ENCODE results near the gene UBAP2. TPM values are rescaled to one million over a fixed set of nuclear protein-coding genes. Genes with fewer than 3 reads are reported as not detected.

UBAP2 gene
- total RNA-seq, 1 experiment from 2014 or later = 60.8 TPM

- Histone ChIP-seq H3K9ac (ENCODE audit: extremely low read depth, insufficient read length, low read length) (no peak overlapping the region), H3K18ac (ENCODE audit: insufficient read length, low read depth, low read length) (no peak overlapping the region), H3K27me3 (ENCODE audit: insufficient read depth, low read length) (no peaks in the 10 kb centered on the region), H3K79me1 (ENCODE audit: insufficient read depth, low read depth, low read length, poor library complexity, severe bottlenecking) (peaks cover 8% of the 10 kb centered on the region), H3K4me2 (ENCODE audit: insufficient read depth, insufficient read length, low read length) (no peak overlapping the region), H2BK120ac (ENCODE audit: low read depth, low read length, poor library complexity, severe bottlenecking) (no peak overlapping the region), H2BK15ac (ENCODE audit: low read depth, low read length) (no peak overlapping the region), H3K23ac (ENCODE audit: insufficient read length, low read depth, low read length) (no peak overlapping the region), H3K4ac (ENCODE audit: low read depth, low read length) (no peak overlapping the region), H3K9me3 (ENCODE audit: control insufficient read depth, low read depth, low read length) (no peaks in the 10 kb centered on the region), H3K56ac (ENCODE audit: insufficient read length, low read depth, low read length) (no peak overlapping the region), H4K8ac (replicated peaks; ENCODE audit: insufficient read length, low read depth, low read length) (no peak overlapping the region), H3T11ph (ENCODE audit: low read length) (no peak overlapping the region), H2BK20ac (ENCODE audit: low read depth, low read length, poor library complexity, severe bottlenecking) (no peak overlapping the region), H3K23me2 (ENCODE audit: insufficient read length, low read depth, low read length, poor library complexity, severe bottlenecking) (no peaks in the 10 kb centered on the region), H3K14ac (ENCODE audit: insufficient read depth, low read length) (no peak overlapping the region), H4K91ac (ENCODE audit: insufficient read length, low read depth, low read length) (no peak overlapping the region), H3K27ac (ENCODE audit: insufficient read length, low read depth, low read length) (no peak overlapping the region), H3K4me1 (ENCODE audit: insufficient read depth, low read length) (no peaks in the 10 kb centered on the region), H3K79me2 (ENCODE audit: insufficient read depth, low read length) (0 out of 2 replicates have a peak, but pooled peaks cover 2% of the 10 kb centered on the region), H2BK5ac (ENCODE audit: insufficient read length, low read length) (no peak overlapping the region), H2BK12ac (ENCODE audit: insufficient read length, low read depth, low read length) (no peak overlapping the region), H4K20me1 (ENCODE audit: control insufficient read depth, insufficient read depth, insufficient read length) (peaks cover 3% of the 10 kb centered on the region), H2AK5ac (ENCODE audit: insufficient read length, low read length) (no peak overlapping the region), H2AFZ (ENCODE audit: low read length) (no peak overlapping the region), H4K5ac (ENCODE audit: insufficient read length, low read depth, low read length) (no peak overlapping the region)
- peaks cover 0 to 3% of the 10 kb centered on the region in 2 experiments; a peak in 1 of 5 replicates for H3K9me3 Mint-ChIP-seq
- H3K36me3 Mint-ChIP-seq (ENCODE audit: insufficient read depth in 1 of 3, low read depth in 3 of 3) = peaks cover 7 to 23% (median 17%) of the 10 kb centered on the region in 3 experiments
- no peak for DNase-seq
- no CpG with 5 or more reads among the region's 4 CpGs for WGBS (ENCODE audit: extremely low coverage, insufficient read length, low lambda C conversion rate)
- H3K27me3 Mint-ChIP-seq (ENCODE audit: low read depth) = no peaks in the 10 kb centered on the region
- peaks cover 30 to 36% of the 10 kb centered on the region in 2 experiments for H3K4me1 Mint-ChIP-seq
- no peak for TF ChIP-seq CTCF (conservative IDR thresholded peaks at IDR 0.05)
- no peak overlapping the region for H3K27ac Mint-ChIP-seq
- no peak overlapping the region for H3K4me3 Mint-ChIP-seq
Measured at GRCh38 chr9:33908749-33909148, 139.9 kb downstream of the UBAP2 start.

Data from H9 (cell line).